ENCODE data around the gene KCNIP4.

DNA sequence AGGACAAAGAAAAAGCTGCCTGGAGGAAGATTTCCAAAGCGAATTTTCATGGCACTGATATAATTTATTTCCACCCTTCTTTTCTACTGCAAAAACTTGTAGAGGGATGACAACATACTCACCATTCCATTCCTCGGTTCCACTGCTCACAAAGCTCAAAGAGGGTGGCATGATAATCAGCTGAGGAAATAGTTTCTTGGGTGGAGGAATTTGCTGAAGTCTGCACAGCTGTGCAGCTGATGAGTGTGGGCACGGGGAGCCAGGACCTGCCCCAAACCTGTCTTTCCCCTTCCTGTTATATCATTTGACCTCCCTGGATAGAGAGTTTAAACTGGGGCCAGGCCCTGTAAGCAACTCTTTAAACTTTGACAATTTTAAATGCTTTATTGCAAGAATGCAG is 1087.7 kb downstream of the KCNIP4 start:
- TF ChIP-seq EZH2 (IDR thresholded peaks at IDR 0.05; ENCODE audit: insufficient read depth, poor library complexity, severe bottlenecking) (no peak), EZH2phosphoT487 (IDR thresholded peaks at IDR 0.05; ENCODE audit: insufficient read depth, low read depth) (no peak)

Measured in GM23248 (cell line).